NCI-H446 (cell line): Measurements from ENCODE around the gene SUMO3.
A peak's percentile ranks its signal among the peaks of the same experiment; 100 is the strongest.

Experiments
- DNase-seq, 2 experiments: peaks; one replicate each; lab custom pipeline; 2025; lab: John Stamatoyannopoulos, UW

SUMO3 gene

GRCh38 chr21:44801468-44802395, 16.1 kb downstream of the SUMO3 start, which contains the start of gene UBE2G2:
TSS of gene UBE2G2 (minus strand) at chr21:44801820. CDS start at chr21:44801748, 72 bp downstream.
- peak; percentile 50 to 89 for DNase-seq

- no peak for DNase-seq
Measured at GRCh38 chr21:44800971-44801467, 16.8 kb downstream of the SUMO3 start.

- no peak for DNase-seq
Measured at GRCh38 chr21:44800103-44800502, 17.8 kb downstream of the SUMO3 start.

GRCh38 chr21:44799646-44800045, 18.2 kb downstream of the SUMO3 start:
- no peak for DNase-seq

GRCh38 chr21:44797775-44798174, 20.1 kb downstream of the SUMO3 start:
- no peak for DNase-seq

DNA sequence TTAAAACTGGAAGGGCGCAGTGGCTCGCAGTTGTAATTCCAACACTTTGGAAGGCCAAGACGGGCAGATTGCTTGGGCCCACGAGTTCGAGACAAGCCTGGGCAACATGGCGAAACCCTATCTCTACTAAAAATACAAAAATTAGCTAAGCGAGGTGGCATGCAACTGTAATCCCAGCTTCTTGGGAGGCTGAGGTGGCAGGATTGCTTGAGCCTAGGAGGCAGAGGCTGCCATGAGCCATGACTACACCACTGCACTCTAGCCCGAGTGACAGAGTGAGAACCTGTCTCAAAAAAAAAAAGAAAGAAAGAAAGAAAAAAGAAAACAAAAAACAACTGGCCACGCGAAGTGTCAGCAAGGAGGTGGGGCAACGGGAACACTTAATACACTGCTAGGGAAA, 22.5 kb downstream of the SUMO3 start:
- no peak for DNase-seq

- DNase-seq, result no peak
Measured at GRCh38 chr21:44793592-44794374, 24.1 kb downstream of the SUMO3 start.

DNA sequence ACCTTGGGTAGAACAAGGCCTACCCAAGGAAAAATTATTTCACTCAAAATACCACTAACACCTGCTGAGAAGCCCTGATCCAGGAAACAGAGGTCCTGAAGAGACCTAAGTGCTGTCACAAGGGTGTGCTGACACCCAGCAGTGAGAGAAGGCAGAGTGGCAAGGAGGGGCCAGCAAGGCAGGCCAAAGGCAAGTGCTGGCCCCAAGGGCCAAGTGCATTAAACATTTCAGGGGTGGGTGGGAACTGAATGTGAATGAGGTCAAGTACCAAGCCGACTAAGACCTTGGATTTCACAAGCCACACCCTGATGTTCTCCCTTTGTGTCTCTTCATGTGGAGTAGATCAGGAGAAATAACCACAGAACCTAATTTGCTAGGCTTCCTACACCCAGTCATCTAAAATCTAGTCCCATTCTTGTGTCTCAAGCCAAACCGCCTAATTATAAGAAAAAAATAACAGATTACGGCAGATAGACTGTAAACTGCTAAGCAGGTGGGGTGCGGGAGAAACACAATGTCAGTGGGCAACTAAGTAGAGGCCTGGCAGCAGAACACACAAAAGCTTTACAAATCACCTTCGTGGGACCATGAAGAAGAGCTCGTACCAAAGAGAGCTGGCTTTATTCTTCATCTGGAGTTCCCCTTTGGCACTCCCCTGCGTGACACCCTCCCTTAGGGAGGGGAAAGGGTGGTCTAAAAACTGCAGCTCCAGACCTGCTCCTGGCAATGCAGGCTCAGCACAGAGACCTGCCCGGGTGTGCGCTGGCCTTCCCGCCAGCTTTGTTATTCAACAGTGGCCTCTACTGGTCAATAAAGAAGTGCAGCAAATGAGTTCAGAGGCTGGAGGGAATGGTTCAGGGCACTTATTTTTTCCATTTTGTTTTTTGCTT, 24.9 kb downstream of the SUMO3 start:
- peak; percentile 43 to 77 for DNase-seq

DNA sequence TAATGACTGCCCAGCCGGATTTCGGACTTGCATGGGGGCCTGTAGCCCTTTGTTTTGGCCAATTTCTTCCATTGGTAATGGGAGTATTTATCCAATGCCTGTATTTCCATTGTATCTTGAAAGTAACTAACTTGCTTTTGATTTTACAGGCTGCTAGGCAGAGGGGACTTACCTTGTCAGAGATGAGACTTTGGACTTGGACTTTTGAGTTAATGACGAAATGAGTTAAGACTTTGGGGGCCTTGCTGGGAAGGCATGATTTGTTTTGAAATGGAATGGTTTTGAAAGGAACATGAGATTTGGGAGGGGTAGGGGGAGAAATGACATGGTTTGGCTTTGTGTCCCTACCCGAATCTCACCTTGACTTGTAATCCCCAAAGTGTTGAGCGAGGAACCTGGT, 25.9 kb downstream of the SUMO3 start:
- DNase-seq, result no peak

GRCh38 chr21:44791246-44791645, 26.6 kb downstream of the SUMO3 start:
- DNase-seq, result no peak

- DNase-seq, result no peak
Measured at GRCh38 chr21:44790368-44790767, 27.5 kb downstream of the SUMO3 start.

- no peak for DNase-seq
Measured at GRCh38 chr21:44789880-44790279, 28.0 kb downstream of the SUMO3 start.

DNA sequence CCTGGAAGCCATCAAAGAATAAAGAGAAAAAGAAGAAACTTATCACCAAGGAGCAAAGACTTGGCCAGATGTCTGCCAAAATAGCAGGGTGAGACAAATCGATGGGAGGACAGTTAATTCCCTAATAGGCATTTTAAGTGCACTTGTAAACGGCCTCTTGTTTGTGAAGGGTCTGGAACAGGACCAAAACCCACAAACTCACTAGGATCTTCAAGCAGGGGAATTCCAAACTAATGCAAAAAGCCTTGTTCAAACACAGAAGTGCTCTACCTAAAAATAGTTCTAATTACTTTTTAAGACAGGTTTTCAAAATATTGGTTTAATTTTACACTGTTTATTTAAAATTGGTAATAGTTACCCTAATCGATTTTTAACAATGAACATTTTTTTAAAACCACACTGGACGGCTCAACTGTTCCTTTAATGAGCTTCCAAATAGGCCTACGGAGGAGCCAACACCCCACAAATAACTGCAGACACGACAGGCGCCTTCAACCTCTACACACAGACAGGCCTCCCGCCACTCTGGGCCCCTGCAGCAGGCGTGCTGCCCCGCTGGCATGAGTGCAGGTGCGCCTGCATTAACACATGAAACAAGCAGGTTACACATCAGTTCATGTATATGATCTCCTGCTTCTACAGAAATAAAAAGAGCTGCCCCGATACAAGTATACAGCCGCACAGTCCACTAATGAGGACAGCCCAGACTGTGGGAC, 32.1 kb downstream of the SUMO3 start:
- no peak for DNase-seq

DNA sequence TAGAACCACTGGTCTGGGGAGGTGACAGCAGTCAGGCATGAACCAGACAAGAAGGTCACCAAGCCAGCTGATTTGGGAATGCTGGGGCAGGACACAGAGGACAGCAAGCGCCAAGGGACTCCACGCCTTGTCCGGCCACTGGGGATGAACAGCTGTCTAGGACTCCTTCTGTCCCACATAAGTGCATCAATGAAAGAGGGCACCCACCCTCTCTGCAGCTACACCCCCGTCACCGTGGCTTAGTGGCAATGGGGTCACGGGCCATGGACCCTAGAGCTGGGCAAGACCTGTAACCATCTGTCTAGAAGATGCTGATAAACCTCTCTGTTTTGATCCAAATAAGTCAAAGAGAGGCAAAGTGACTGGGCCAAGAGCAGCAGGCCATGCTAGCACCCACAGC, 33.1 kb downstream of the SUMO3 start:
- DNase-seq, result no peak

GRCh38 chr21:44783020-44783696, 34.7 kb downstream of the SUMO3 start:
- no peak for DNase-seq

DNA sequence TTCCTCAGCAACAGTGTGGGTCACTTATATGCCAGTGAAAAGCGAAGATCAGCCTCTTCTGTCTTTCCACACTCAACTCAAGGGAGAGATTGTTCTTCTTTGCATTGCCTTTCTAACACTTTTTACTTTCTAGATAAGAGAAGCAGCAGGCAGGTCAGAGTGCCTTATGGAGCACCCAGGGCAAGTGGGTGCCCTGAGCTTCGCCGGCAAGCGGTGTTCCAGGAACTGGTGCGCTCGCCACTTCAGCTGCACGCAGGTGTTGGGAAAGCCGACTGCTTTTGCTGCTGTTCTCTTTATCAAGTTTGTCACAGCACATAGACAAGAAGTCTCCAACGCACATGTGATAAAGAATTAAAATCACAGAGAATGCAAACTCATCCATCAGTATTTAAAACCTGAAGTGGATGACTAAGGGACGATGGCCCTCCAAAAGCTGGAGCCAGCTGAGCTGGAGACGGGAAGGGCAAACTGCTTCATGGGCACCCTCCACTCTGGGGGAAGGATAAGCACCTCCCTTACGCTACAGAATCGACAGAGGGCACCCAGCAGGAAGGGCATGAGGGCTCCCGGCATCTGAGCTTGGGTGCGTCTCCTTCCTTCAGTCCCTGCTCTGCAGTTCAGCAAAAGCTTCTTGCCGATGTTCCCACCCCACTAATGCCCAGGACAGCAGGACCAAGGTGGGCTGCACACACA, 36.9 kb downstream of the SUMO3 start:
- no peak for DNase-seq

- no peak for DNase-seq
Measured at GRCh38 chr21:44780137-44780502, 37.7 kb downstream of the SUMO3 start.

DNA sequence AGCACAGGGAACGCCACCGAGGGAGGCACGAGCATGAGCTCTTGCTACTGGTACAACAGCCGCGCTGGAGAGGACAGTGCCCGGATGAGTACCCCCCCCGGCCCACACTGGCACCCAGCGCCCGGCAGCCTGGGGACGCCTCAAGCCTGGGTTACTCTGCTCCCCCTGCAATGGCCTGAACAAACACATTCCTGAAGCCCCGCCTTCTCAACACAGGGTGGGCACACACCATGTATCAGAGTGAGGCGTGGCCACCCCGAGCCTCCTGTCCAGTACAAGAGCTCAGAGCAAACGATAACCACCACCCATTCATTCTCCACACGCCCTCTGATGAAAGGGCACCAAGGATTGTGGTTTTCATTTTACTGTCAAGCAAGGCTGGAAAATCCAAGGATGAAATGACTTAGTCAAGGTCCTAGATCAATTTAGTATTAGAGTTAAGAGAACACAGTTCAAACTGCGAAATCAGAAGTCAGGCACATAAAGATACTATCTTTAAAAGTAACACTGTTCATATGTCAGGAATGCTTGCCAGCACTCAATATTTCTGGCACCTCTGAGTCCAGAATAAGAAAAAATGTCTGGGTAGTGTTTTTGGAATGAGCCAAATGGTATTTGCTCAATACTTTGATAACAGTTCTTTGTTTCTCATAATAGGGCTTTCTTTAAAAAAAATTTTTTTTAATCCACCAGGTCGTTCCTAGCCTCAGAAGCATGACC, 38.3 kb downstream of the SUMO3 start:
- no peak for DNase-seq

- DNase-seq, result no peak
Measured at GRCh38 chr21:44778983-44779382, 38.9 kb downstream of the SUMO3 start.
